BJ (cell line): ENCODE results near the gene CAPG. TPM values are rescaled to one million over a fixed set of nuclear protein-coding genes. Genes with fewer than 3 reads are reported as not detected.

Source experiments
- CTCF ChIA-PET: fragments of 350-600 bp; formaldehyde crosslinking; extraction: SDS; loops from one replicate; lab custom pipeline; 2021; ENCODE audit warnings: antibody characterized with exemption, inconsistent platforms; lab: Yijun Ruan, JAX
- POLR2A ChIA-PET: fragments of 300-600 bp; sonication (Branson Sonifier 250); formaldehyde crosslinking; extraction: SDS; loops from one replicate; lab custom pipeline; 2021; ENCODE audit warnings: antibody characterized with exemption; lab: Charles Lee
- DNase-seq: peaks from one replicate; pipeline ENCODE4 v3.0.0-alpha.2; 2011; ENCODE audit warnings: low read depth
- H3K27me3 ChIP-seq: 2 replicates; pipeline ENCODE4 v1.6.0; 2011; ENCODE audit warnings: low read length; ENCODE audit not compliant: control insufficient read depth, insufficient read depth
- H3K36me3 ChIP-seq: 2 replicates; pipeline ENCODE4 v1.5.1; 2011; ENCODE audit warnings: low read length; ENCODE audit not compliant: control insufficient read depth, insufficient read depth
- H3K4me3 ChIP-seq: 2 replicates; pipeline ENCODE4 v1.5.1; 2011; ENCODE audit warnings: low read depth, mild to moderate bottlenecking, control low read depth, low read length
- CTCF ChIP-seq: IDR thresholded peaks from 2 replicates; pipeline ENCODE4 v1.5.1; 2011; ENCODE audit warnings: low read depth, mild to moderate bottlenecking, control low read depth, inconsistent platforms, low read length, moderate library complexity; ENCODE audit not compliant: insufficient read depth
- polyA plus RNA-seq: library from polyadenylated mRNA; depleted of rRNA; stranded (reverse); fragments of >200 nt; gene quantifications from 2 replicates; pipeline ENCODE4 v1.2.3, GENCODE V29; 2011

The CAPG gene
- polyA plus RNA-seq, 1 experiment, result 135 TPM

DNA sequence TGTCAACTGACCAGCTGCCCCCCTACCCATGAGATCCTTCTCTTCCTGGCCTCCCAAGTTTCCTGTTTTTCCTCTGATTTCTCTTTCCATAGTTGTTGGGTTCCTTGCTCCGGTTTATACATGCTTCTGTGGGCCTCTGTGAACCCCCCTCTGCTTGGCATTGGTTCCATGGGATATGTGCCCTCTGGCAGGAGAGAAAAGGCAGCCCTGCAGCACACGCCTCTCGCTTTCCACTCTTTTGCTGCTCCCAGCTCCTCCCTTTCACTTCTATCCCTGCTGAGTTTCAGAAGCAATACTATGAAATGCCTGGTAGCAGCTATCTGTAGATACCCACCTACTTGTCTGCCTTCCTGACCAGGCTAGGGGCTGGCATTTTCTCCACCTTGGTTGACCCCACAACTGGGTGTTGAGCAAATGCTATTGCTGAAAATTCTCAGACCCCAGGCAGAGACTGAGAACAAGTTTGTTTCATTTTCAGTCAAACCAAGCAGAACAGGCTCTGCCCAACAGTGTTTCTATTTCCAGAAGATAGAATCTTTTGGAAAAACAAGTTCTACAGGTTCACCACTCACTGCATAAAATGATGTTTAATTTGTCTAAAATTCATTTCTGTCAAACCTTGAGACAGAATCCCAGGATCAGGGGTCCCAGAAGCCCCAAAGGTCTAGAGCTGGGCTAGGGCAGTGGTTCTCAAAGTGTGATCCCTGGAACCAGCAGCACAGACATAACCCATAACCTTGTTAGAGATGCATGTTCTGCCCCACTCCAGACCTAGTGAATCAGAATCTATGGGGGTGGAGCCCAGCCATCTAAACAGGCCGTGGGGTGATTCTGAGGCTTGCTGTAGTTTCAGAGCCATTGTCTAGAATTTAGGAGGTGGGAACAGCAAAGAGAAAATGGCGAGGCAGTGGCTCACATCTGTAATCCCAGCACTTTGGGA, 13.4 kb downstream of the CAPG start:
- TF ChIP-seq CTCF, result no peak
- no peak overlapping the region for H3K4me3 ChIP-seq
- DNase-seq, result no peak
- H3K36me3 ChIP-seq, result peaks cover 10% of the 10 kb centered on the region
- CTCF ChIA-PET, result interaction anchor here (0.7 to 1.2 kb wide), 2 partner anchors 154 to 409 kb away, joined by 3 read pairs; no protein-coding TSS in a partner anchor
- no peaks in the 10 kb centered on the region for H3K27me3 ChIP-seq
- POLR2A ChIA-PET, result interaction anchor here (0.6 kb wide), 1 partner anchor 1189 kb away, joined by 4 read pairs; no protein-coding TSS in a partner anchor

DNA sequence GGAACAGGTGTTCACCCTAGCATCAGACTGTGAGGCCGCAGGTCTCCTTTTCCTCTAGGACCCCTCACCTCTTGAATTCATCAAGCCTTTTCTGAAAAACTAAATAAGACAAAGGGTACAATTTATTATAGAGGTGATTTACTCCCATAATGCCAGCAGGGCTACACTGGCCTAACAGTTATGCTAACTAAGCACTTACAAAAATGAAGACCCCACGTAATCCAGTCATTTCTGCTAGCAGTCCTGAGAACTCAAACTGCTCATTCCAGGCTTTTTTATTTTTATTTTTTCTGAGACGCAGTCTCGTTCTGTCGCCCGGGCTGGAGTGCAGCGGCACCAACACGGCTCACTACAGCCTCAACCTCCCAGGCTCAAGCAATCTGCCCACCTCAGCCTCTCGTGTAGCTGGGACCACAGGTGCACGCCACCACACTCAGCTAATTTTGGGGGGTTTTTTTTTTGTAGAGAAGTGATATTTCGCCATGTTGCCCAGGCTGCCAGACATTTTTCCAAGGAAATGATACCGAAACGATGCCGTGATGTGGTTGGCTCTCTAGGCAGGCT, 14.2 kb downstream of the CAPG start:
- no peak overlapping the region for H3K4me3 ChIP-seq
- H3K36me3 ChIP-seq, result peaks cover 6% of the 10 kb centered on the region
- ChIA-PET POLR2A (interaction anchor here (0.6 kb wide), 1 partner anchor 1190 kb away, joined by 4 read pairs; no protein-coding TSS in a partner anchor), CTCF (interaction anchor here (0.7 to 1.2 kb wide), 2 partner anchors 155 to 408 kb away, joined by 3 read pairs; no protein-coding TSS in a partner anchor)
- no peak for TF ChIP-seq CTCF
- no peak for DNase-seq
- H3K27me3 ChIP-seq, result no peaks in the 10 kb centered on the region

GRCh38 chr2:85394976-85395375, 15.2 kb downstream of the CAPG start:
- Histone ChIP-seq H3K36me3 (peaks cover 9% of the 10 kb centered on the region), H3K4me3 (no peak overlapping the region), H3K27me3 (no peaks in the 10 kb centered on the region)
- DNase-seq, result no peak
- CTCF ChIA-PET, result interaction anchor here (1.3 kb wide), 1 partner anchor 10 kb away, joined by 3 read pairs; no protein-coding TSS in a partner anchor
- TF ChIP-seq CTCF, result no peak
- POLR2A ChIA-PET, result no interaction called here

DNA sequence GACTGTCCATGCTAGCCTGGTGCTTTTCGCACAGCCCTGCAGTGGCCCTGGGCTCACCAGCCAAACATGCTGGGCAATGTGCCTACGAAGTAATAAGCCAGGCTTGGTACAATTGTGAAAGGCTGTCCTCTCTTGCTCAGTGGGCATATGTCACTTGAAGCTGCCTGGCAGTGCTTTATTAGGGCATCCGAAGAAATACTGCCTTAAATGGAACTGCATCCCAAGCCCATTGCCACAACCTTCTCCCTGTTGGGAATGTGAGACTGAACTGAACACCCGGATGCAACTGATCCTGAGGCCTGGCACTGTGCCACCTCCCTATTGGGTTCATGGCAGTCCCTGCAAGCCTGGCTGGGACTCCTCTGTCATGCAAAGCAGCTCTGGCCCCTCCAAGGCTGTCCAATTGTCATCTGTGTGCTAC, 15.9 kb downstream of the CAPG start:
- peaks cover 7% of the 10 kb centered on the region for H3K36me3 ChIP-seq
- DNase-seq, result no peak
- H3K27me3 ChIP-seq, result no peaks in the 10 kb centered on the region
- ChIA-PET CTCF (interaction anchor here (1.0 to 1.3 kb wide), 4 partner anchors 9 to 158 kb away, joined by 3 to 5 read pairs (median 4); no protein-coding TSS in a partner anchor), POLR2A (no interaction called here)
- no peak overlapping the region for H3K4me3 ChIP-seq
- no peak for TF ChIP-seq CTCF

DNA sequence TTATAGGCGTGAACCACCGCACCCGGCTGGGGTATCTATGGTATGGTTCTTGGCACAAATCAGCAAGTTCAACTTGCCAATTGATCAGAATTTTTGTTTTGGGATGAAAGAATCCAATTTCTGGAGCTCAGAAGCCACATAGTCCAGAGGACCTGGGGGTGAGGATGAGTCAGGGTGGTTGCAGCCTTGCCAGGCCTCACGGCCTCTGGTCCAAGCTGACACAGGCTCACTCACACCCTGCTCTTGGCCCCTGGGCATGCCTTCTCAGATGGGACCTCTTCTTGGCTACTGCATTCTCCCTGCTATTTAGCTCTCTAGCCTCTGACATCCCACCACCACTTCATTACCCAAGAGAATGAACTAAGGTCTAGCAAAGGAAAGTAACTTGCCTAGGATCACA, 16.3 kb downstream of the CAPG start:
- no peak for TF ChIP-seq CTCF
- no peak overlapping the region for H3K4me3 ChIP-seq
- ChIA-PET POLR2A (interaction anchor here (0.6 kb wide), 1 partner anchor 158 kb away, joined by 3 read pairs; no protein-coding TSS in a partner anchor), CTCF (interaction anchor here (0.6 to 1.3 kb wide), 5 partner anchors 9 to 159 kb away, joined by 3 to 5 read pairs (median 3); no protein-coding TSS in a partner anchor)
- no peak for DNase-seq
- peaks cover 9% of the 10 kb centered on the region for H3K36me3 ChIP-seq
- no peaks in the 10 kb centered on the region for H3K27me3 ChIP-seq
